ENCODE measurements around the gene GRIN2A. TPM values are rescaled to one million over a fixed set of nuclear protein-coding genes. Genes with fewer than 3 reads are reported as not detected.
"Not testable (repeated sequence)": the region's sequence is repeated elsewhere in the genome, so short reads cannot be mapped to it uniquely, and the experiment has no call there.

The GRIN2A gene
- total RNA-seq, 1 donor from 2014 or later = not detected

GRCh38 chr16:9898555-9898954, 283.7 kb downstream of the GRIN2A start:
- Mint-ChIP-seq H3K27ac (no peak overlapping the region), H3K4me1 (no peaks in the 10 kb centered on the region), H3K4me3 (no peak overlapping the region), H3K27me3 (no peaks in the 10 kb centered on the region), H3K36me3 (ENCODE audit: low read depth) (no peaks in the 10 kb centered on the region), H3K9me3 (peaks cover 7% of the 10 kb centered on the region)
- DNase-seq = no peak
- intact Hi-C loops (cut with micrococcal nuclease) = no loop called here

GRCh38 chr16:9898124-9898523, 284.1 kb downstream of the GRIN2A start:
- no peaks in the 10 kb centered on the region for H3K4me1 Mint-ChIP-seq
- H3K4me3 Mint-ChIP-seq = no peak overlapping the region
- peaks cover 7% of the 10 kb centered on the region for H3K9me3 Mint-ChIP-seq
- H3K27ac Mint-ChIP-seq = no peak overlapping the region
- no peak for DNase-seq
- H3K27me3 Mint-ChIP-seq = no peaks in the 10 kb centered on the region
- H3K36me3 Mint-ChIP-seq (ENCODE audit: low read depth) = no peaks in the 10 kb centered on the region
- intact Hi-C loops (cut with micrococcal nuclease) = no loop called here

GRCh38 chr16:9895817-9896216, 286.4 kb downstream of the GRIN2A start:
- no peaks in the 10 kb centered on the region for H3K36me3 Mint-ChIP-seq (ENCODE audit: low read depth)
- no peak for DNase-seq
- no peaks in the 10 kb centered on the region for H3K4me1 Mint-ChIP-seq
- no peak overlapping the region for H3K27ac Mint-ChIP-seq
- H3K4me3 Mint-ChIP-seq = no peak overlapping the region
- peaks cover 7% of the 10 kb centered on the region for H3K9me3 Mint-ChIP-seq
- intact Hi-C loops (cut with micrococcal nuclease) = no loop called here
- no peaks in the 10 kb centered on the region for H3K27me3 Mint-ChIP-seq

GRCh38 chr16:9885876-9886275, 296.4 kb downstream of the GRIN2A start:
- DNase-seq = no peak
- Mint-ChIP-seq H3K4me1 (no peaks in the 10 kb centered on the region), H3K9me3 (no peaks in the 10 kb centered on the region)

GRCh38 chr16:9885467-9885866, 296.8 kb downstream of the GRIN2A start:
- Mint-ChIP-seq H3K36me3 (ENCODE audit: low read depth) (no peaks in the 10 kb centered on the region), H3K4me1 (no peaks in the 10 kb centered on the region), H3K4me3 (no peak overlapping the region), H3K27ac (no peak overlapping the region), H3K9me3 (no peaks in the 10 kb centered on the region), H3K27me3 (no peaks in the 10 kb centered on the region)
- no peak for DNase-seq
- intact Hi-C loops (cut with micrococcal nuclease) = no loop called here

More at GRCh38 chr16:9885876-9886275, 296.4 kb downstream of the GRIN2A start:
- H3K27ac Mint-ChIP-seq = no peak overlapping the region
- no peak overlapping the region for H3K4me3 Mint-ChIP-seq
- intact Hi-C loops (cut with micrococcal nuclease) = no loop called here
- no peaks in the 10 kb centered on the region for H3K36me3 Mint-ChIP-seq (ENCODE audit: low read depth)
- no peaks in the 10 kb centered on the region for H3K27me3 Mint-ChIP-seq

GRCh38 chr16:9875981-9876380, 306.2 kb downstream of the GRIN2A start:
- H3K4me3 Mint-ChIP-seq; intact Hi-C loops (cut with micrococcal nuclease); DNase-seq; H3K36me3 Mint-ChIP-seq (ENCODE audit: low read depth); H3K27ac Mint-ChIP-seq; H3K27me3 Mint-ChIP-seq; H3K9me3 Mint-ChIP-seq; H3K4me1 Mint-ChIP-seq: not testable (repeated sequence)

- no peak for DNase-seq
- H3K27me3 Mint-ChIP-seq = no peaks in the 10 kb centered on the region
- intact Hi-C loops (cut with micrococcal nuclease) = no loop called here
- no peak overlapping the region for H3K4me3 Mint-ChIP-seq
- no peaks in the 10 kb centered on the region for H3K9me3 Mint-ChIP-seq
- no peaks in the 10 kb centered on the region for H3K4me1 Mint-ChIP-seq
- no peaks in the 10 kb centered on the region for H3K36me3 Mint-ChIP-seq (ENCODE audit: low read depth)
- H3K27ac Mint-ChIP-seq = no peak overlapping the region
Observed at GRCh38 chr16:9874219-9874618, 308.0 kb downstream of the GRIN2A start.

- intact Hi-C loops (cut with micrococcal nuclease) = no loop called here
- H3K27me3 Mint-ChIP-seq = no peaks in the 10 kb centered on the region
- H3K9me3 Mint-ChIP-seq = no peaks in the 10 kb centered on the region
- DNase-seq = no peak
- no peak overlapping the region for H3K27ac Mint-ChIP-seq
- H3K36me3 Mint-ChIP-seq (ENCODE audit: low read depth) = no peaks in the 10 kb centered on the region
- no peak overlapping the region for H3K4me3 Mint-ChIP-seq
- no peaks in the 10 kb centered on the region for H3K4me1 Mint-ChIP-seq
Observed at GRCh38 chr16:9870962-9871361, 311.3 kb downstream of the GRIN2A start.

GRCh38 chr16:9869776-9870175, 312.5 kb downstream of the GRIN2A start:
- Mint-ChIP-seq H3K4me1 (no peaks in the 10 kb centered on the region), H3K27ac (no peak overlapping the region), H3K36me3 (ENCODE audit: low read depth) (no peaks in the 10 kb centered on the region), H3K9me3 (no peaks in the 10 kb centered on the region), H3K4me3 (no peak overlapping the region), H3K27me3 (no peaks in the 10 kb centered on the region)
- intact Hi-C loops (cut with micrococcal nuclease) = no loop called here
- no peak for DNase-seq

- Mint-ChIP-seq H3K36me3 (ENCODE audit: low read depth) (no peaks in the 10 kb centered on the region), H3K9me3 (no peaks in the 10 kb centered on the region), H3K4me1 (no peaks in the 10 kb centered on the region), H3K27ac (no peak overlapping the region), H3K4me3 (no peak overlapping the region), H3K27me3 (no peaks in the 10 kb centered on the region)
- intact Hi-C loops (cut with micrococcal nuclease) = no loop called here
- DNase-seq = no peak
Observed at GRCh38 chr16:9868606-9869149, 313.6 kb downstream of the GRIN2A start.

DNA sequence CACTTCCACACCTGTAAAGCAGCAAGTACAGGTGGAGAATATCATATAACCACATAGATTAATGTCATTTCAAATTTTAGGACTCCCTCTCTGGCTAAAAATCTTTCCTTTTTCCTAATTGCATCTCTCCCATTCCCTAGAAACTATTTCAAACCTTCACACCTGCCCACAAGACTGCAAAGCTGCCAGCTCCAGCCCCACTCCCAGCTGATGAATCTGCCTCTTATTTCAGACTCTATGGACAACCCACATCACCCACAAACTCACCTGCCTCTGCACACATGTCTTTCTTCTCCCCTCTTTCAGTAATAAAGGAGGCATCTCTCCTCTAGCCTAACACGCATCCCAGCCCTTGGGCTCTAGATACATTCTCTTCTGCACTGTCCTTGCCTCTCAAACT, 315.1 kb downstream of the GRIN2A start:
- Mint-ChIP-seq H3K4me1 (no peaks in the 10 kb centered on the region), H3K27ac (no peak overlapping the region), H3K9me3 (no peaks in the 10 kb centered on the region), H3K27me3 (no peaks in the 10 kb centered on the region), H3K36me3 (ENCODE audit: low read depth) (no peaks in the 10 kb centered on the region), H3K4me3 (no peak overlapping the region)
- DNase-seq = no peak
- intact Hi-C loops (cut with micrococcal nuclease) = no loop called here

DNA sequence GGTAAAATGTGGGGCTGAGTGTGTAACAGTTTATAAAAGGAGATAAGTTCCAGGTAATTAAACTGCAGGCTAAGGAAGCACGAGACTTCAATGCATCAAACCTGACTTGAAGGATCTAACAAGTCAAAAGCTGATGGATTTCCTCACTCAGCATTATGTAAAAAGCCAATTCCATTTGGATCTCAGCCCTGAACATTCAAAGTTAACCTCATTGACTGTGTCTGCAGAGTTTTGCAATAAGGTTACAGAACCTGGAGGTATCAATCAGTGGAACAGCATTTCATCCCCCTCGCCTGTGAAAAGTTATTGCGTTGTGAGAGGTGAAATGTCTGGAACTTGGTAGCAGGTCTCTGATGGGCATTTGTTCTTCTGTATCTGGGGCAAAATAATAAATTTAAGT, 317.8 kb downstream of the GRIN2A start:
- DNase-seq = no peak
- Mint-ChIP-seq H3K9me3 (no peaks in the 10 kb centered on the region), H3K36me3 (ENCODE audit: low read depth) (no peaks in the 10 kb centered on the region), H3K27ac (no peak overlapping the region), H3K27me3 (no peaks in the 10 kb centered on the region), H3K4me1 (no peaks in the 10 kb centered on the region), H3K4me3 (no peak overlapping the region)
- intact Hi-C loops (cut with micrococcal nuclease) = no loop called here

DNA sequence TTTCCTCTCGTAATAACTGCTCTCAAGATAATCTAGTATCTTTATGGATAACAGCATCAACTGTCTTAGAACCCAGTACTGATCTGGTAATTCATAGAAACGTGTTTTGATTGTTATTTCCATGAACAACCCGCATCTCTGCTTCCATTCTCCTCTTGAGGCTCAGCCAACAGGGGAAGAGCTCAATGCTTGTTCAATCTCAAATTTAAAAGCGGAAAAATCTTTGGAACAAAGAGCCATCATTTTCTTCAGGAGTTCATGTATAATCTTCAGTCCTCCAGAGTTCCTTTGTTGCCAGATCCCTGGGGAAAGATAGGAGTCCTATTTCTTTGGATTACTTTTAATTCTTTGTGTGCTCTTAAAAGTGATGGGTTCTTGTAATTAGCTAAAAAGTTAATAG, 319.9 kb downstream of the GRIN2A start:
- H3K4me3 Mint-ChIP-seq = no peak overlapping the region
- no peak overlapping the region for H3K27ac Mint-ChIP-seq
- H3K27me3 Mint-ChIP-seq = no peaks in the 10 kb centered on the region
- intact Hi-C loops (cut with micrococcal nuclease) = no loop called here
- no peaks in the 10 kb centered on the region for H3K36me3 Mint-ChIP-seq (ENCODE audit: low read depth)
- no peaks in the 10 kb centered on the region for H3K4me1 Mint-ChIP-seq
- no peaks in the 10 kb centered on the region for H3K9me3 Mint-ChIP-seq
- no peak for DNase-seq

DNA sequence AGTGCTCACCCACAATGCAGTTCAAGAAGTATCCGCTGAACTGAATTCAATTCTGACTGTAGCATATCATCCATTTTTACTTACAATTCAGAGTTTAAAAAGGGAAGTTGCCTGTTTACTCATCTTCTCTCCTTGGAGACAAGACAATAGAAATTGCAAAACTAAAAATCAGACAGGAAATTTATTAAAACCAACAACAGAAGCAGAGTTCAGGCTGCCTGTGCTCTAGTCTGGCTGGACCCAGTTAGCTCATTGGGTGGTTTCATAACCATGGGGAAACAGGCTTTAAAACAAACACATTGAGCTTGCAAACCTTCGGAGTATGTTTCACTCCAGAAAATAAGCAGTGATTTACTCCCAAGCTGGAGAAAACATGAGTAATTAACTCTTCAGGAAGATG, 321.4 kb downstream of the GRIN2A start:
- no peaks in the 10 kb centered on the region for H3K36me3 Mint-ChIP-seq (ENCODE audit: low read depth)
- no peak for DNase-seq
- H3K27me3 Mint-ChIP-seq = no peaks in the 10 kb centered on the region
- H3K9me3 Mint-ChIP-seq = no peaks in the 10 kb centered on the region
- intact Hi-C loops (cut with micrococcal nuclease) = no loop called here
- H3K4me3 Mint-ChIP-seq = no peak overlapping the region
- no peaks in the 10 kb centered on the region for H3K4me1 Mint-ChIP-seq
- H3K27ac Mint-ChIP-seq = no peak overlapping the region

DNA sequence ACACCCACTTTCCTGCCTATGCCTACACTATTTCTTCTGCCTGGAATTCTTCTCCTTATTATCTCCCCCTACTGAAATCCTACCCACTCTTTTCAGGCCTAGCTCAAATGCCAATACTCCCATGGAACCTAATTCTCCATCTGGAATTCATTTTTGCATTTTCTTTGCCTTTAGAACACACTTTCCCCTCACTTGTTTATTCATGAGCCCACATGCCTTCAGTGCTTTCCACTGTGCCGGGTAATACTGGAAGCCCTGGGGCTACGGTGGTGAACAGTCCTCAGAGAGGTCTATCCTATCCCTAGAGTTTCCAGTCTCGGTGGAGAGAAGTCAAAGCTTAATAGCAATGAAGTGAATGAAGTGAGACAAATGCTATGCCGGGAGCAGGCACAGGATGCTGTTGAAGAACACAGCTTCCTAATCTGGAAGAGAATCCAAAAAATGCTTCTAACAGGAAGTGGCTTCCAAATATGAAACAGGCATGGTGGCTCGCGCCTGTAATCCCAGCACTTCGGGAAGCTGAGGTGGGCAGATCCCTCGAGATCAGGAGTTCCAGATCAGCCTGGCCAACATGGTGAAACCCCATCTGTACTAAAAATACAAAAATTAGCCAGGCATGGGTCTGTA, 322.4 kb downstream of the GRIN2A start:
- DNase-seq = no peak
- H3K27ac Mint-ChIP-seq = no peak overlapping the region
- H3K4me1 Mint-ChIP-seq = no peaks in the 10 kb centered on the region
- intact Hi-C loops (cut with micrococcal nuclease) = no loop called here
- no peak overlapping the region for H3K4me3 Mint-ChIP-seq
- no peaks in the 10 kb centered on the region for H3K27me3 Mint-ChIP-seq
- no peaks in the 10 kb centered on the region for H3K9me3 Mint-ChIP-seq
- no peaks in the 10 kb centered on the region for H3K36me3 Mint-ChIP-seq (ENCODE audit: low read depth)

Data from activated CD4-positive, alpha-beta T cell treated with anti-CD3 and anti-CD28 coated beads, Interleukin-2, amount 10 ng/mL, durations not matched to agents 24 days and 14 days (primary cell).